Measurements from ENCODE around the gene PAPPA. TPM values are rescaled to one million over a fixed set of nuclear protein-coding genes. Genes with fewer than 3 reads are reported as not detected.

The PAPPA gene
- total and polyA plus RNA-seq, 2 of the 8 experiments (the other 6 are each of a cell fraction or from before 2014, with no cell fraction given): 0.18 to 0.63 TPM

- H3K4me2 ChIP-seq (ENCODE audit: insufficient read depth in 1 of 2, low read depth in 2 of 2, low read length in 2 of 2): no peak overlapping the region
- H3K79me1 ChIP-seq (ENCODE audit: low read depth, low read length): no peaks in the 10 kb centered on the region
- H2BK12ac ChIP-seq (ENCODE audit: low read depth, low read length): no peak overlapping the region
- no peaks in the 10 kb centered on the region for H3K79me2 ChIP-seq (ENCODE audit: control insufficient read depth in 1 of 2, insufficient read depth in 2 of 2, low read length in 2 of 2)
- no peaks in the 10 kb centered on the region for H3K9me3 ChIP-seq (ENCODE audit: insufficient read depth in 2 of 2, low read depth in 1 of 2, low read length in 1 of 2)
- H3K9ac ChIP-seq (replicated peaks in 1 of 4; ENCODE audit: extremely low read depth in 1 of 4, low read depth in 3 of 4, low read length in 3 of 4): no peak overlapping the region
- H3K27me3 ChIP-seq (replicated peaks in 1 of 4; ENCODE audit: control insufficient read depth in 3 of 4, extremely low read depth in 1 of 4, insufficient read depth in 3 of 4, low read length in 3 of 4): no peaks in the 10 kb centered on the region
- H3K18ac ChIP-seq (ENCODE audit: extremely low read depth, low read length): no peak overlapping the region
- no peak overlapping the region for H2BK15ac ChIP-seq (ENCODE audit: low read length)
- H3K36me3 ChIP-seq (ENCODE audit: control insufficient read depth in 2 of 4, insufficient read depth in 4 of 4, low read length in 3 of 4): no peaks in the 10 kb centered on the region
- no peak overlapping the region for H2BK120ac ChIP-seq (replicated peaks; ENCODE audit: low read depth, low read length)
- no peaks in the 10 kb centered on the region for H4K20me1 ChIP-seq (replicated peaks in 1 of 2; ENCODE audit: control insufficient read depth in 1 of 2, insufficient read depth in 2 of 2, low read length in 2 of 2)
- H3K23me2 ChIP-seq (ENCODE audit: low read depth, low read length): no peaks in the 10 kb centered on the region
- no peaks in the 10 kb centered on the region for H3K4me1 ChIP-seq (replicated peaks in 1 of 4; ENCODE audit: control insufficient read depth in 3 of 4, insufficient read depth in 4 of 4, low read length in 3 of 4)
- POLR2A ChIA-PET (ENCODE audit: partially characterized antibody): no interaction called here
- H4K5ac ChIP-seq (ENCODE audit: insufficient read length, low read depth, low read length): no peak overlapping the region
- WGBS, 2 experiments (ENCODE audit: extremely low coverage in 1 of 2, insufficient coverage in 1 of 2, insufficient read length in 1 of 2, insufficient replicate concordance in 2 of 2, low coverage in 1 of 2, low lambda C conversion rate in 2 of 2, missing lambda C conversion rate in 1 of 2): 96% methylated on average over 6 of the region's 6 CpGs; no CpG with 5 or more reads in 1 of the 2 experiments
- H3K27ac ChIP-seq (ENCODE audit: low read depth, low read length): no peak overlapping the region
- H2BK5ac ChIP-seq (ENCODE audit: low read depth, low read length): no peak overlapping the region
- no peak overlapping the region for H3K4me3 ChIP-seq (ENCODE audit: extremely low read depth in 1 of 4, insufficient read depth in 2 of 4, low read depth in 3 of 4, low read length in 4 of 4)
- H2BK20ac ChIP-seq (ENCODE audit: low read length): no peak overlapping the region
- H4K91ac ChIP-seq (replicated peaks; ENCODE audit: insufficient read length, low read length): no peak overlapping the region
- no peak overlapping the region for H2AFZ ChIP-seq (ENCODE audit: low read length)
- H4K8ac ChIP-seq (ENCODE audit: extremely low read depth, insufficient read depth, low read length): no peak overlapping the region
- H3K23ac ChIP-seq (ENCODE audit: insufficient read length): peak overlapping the region; percentile 9
- FAIRE-seq (no peak), DNase-seq (ENCODE audit: low read depth in 1 of 2, low spot score in 2 of 2) (no peak)
- CTCF ChIA-PET (ENCODE audit: partially characterized antibody): interaction anchor here (0.7 to 1.1 kb wide), 3 partner anchors 175 to 550 kb away, joined by 3 read pairs; no protein-coding TSS in a partner anchor
- no peak overlapping the region for H3K4ac ChIP-seq (replicated peaks; ENCODE audit: insufficient read length, low read depth, low read length)
- no peak overlapping the region for H2AK5ac ChIP-seq (ENCODE audit: low read depth, low read length)
- H3K56ac ChIP-seq (replicated peaks; ENCODE audit: insufficient read length, low read depth, low read length): no peak overlapping the region
- H3K14ac ChIP-seq (ENCODE audit: insufficient read length): no peak overlapping the region
- no peak for TF ChIP-seq NRF1 (IDR thresholded peaks at IDR 0.05; ENCODE audit: low read depth, low read length)
- TF ChIP-seq SP2 (IDR thresholded peaks at IDR 0.05; ENCODE audit: low read length): no peak
- TF ChIP-seq MAFK (IDR thresholded peaks at IDR 0.05; ENCODE audit: low read depth, low read length): no peak
- TF ChIP-seq CEBPB (IDR thresholded peaks at IDR 0.05; ENCODE audit: low read depth, low read length): no peak
- TF ChIP-seq CBX8 (IDR thresholded peaks at IDR 0.05; ENCODE audit: borderline replicate concordance, low read depth, low read length): no peak
- no peak for TF ChIP-seq POLR2A (IDR thresholded peaks at IDR 0.05; ENCODE audit: control extremely low read depth in 1 of 2, low read depth in 2 of 2, low read length in 2 of 2)
- TF ChIP-seq TCF12 (IDR thresholded peaks at IDR 0.05; ENCODE audit: low read depth, low read length): no peak
- TF ChIP-seq FOSL1 (IDR thresholded peaks at IDR 0.05; ENCODE audit: insufficient read depth, low read depth, low read length): no peak
- no peak for TF ChIP-seq CTBP2 (IDR thresholded peaks at IDR 0.05; ENCODE audit: borderline replicate concordance, insufficient read depth, insufficient read length, low read length)
- no peak for TF ChIP-seq SP4 (IDR thresholded peaks at IDR 0.05; ENCODE audit: low read length)
- TF ChIP-seq RXRA (IDR thresholded peaks at IDR 0.05; ENCODE audit: insufficient read depth, low read depth, low read length): no peak
- TF ChIP-seq TEAD4 (IDR thresholded peaks at IDR 0.05; ENCODE audit: low read depth, low read length): no peak
- no peak for TF ChIP-seq SUZ12 (IDR thresholded peaks at IDR 0.05; ENCODE audit: low read length)
- TF ChIP-seq BRCA1 (IDR thresholded peaks at IDR 0.05; ENCODE audit: low read depth, low read length): no peak
Observed at GRCh38 chr9:116141864-116142561, 11.6 kb upstream of the PAPPA start.

Data from H1 (cell line).